Stimulated activated CD4-positive, alpha-beta T cell treated with anti-CD3 and anti-CD28 coated beads, Interleukin-1b, Interleukin-23, amount 100 ng/mL, for 1 hour (primary cell): ENCODE measurements around the gene RAC2.

Source experiments
- DNase-seq, 2 donors: peaks; one replicate each; pipeline ENCODE4 v3.0.0-alpha.2; 2020; ENCODE audit warnings: low read depth in 2 of 2

RAC2 gene

GRCh38 chr22:37275622-37276021, 31.6 kb upstream of the RAC2 start:
- no peak for DNase-seq

GRCh38 chr22:37275134-37275533, 31.1 kb upstream of the RAC2 start:
- no peak for DNase-seq

- no peak for DNase-seq
Observed at GRCh38 chr22:37274380-37274862, 30.4 kb upstream of the RAC2 start.

- DNase-seq, result no peak
Observed at GRCh38 chr22:37273846-37274225, 29.8 kb upstream of the RAC2 start.

- no peak for DNase-seq
Observed at GRCh38 chr22:37273126-37273845, 29.2 kb upstream of the RAC2 start.

GRCh38 chr22:37270928-37271650, 27.0 kb upstream of the RAC2 start:
- DNase-seq, result no peak

- no peak for DNase-seq
Observed at GRCh38 chr22:37269936-37270678, 26.0 kb upstream of the RAC2 start.

GRCh38 chr22:37267661-37268413, 23.8 kb upstream of the RAC2 start:
- no peak for DNase-seq

- peak; percentile 44 to 53 for DNase-seq
Observed at GRCh38 chr22:37267135-37267587, 23.1 kb upstream of the RAC2 start.

GRCh38 chr22:37266581-37267134, 22.6 kb upstream of the RAC2 start:
- no peak for DNase-seq

GRCh38 chr22:37263966-37264887, 20.2 kb upstream of the RAC2 start:
- DNase-seq, result no peak

GRCh38 chr22:37262346-37262745, 18.3 kb upstream of the RAC2 start:
- no peak for DNase-seq

- no peak for DNase-seq
Observed at GRCh38 chr22:37260901-37261336, 16.9 kb upstream of the RAC2 start.

GRCh38 chr22:37260155-37260795, 16.2 kb upstream of the RAC2 start:
- DNase-seq, result no peak

- DNase-seq, result no peak
Observed at GRCh38 chr22:37259540-37260029, 15.5 kb upstream of the RAC2 start.

- DNase-seq, result no peak
Observed at GRCh38 chr22:37258753-37259401, 14.8 kb upstream of the RAC2 start.

- no peak for DNase-seq
Observed at GRCh38 chr22:37258005-37258752, 14.1 kb upstream of the RAC2 start.

GRCh38 chr22:37256075-37256726, 12.1 kb upstream of the RAC2 start:
- DNase-seq, result no peak
